HG03439 (cell line): ENCODE measurements around the gene SIM1.

Source experiments
- ATAC-seq: cut with Tn5 transposase; IDR thresholded peaks from one replicate; pipeline ENCODE4 v1.9.1; 2021; ENCODE audit warnings: mild to moderate bottlenecking, moderate library complexity; ENCODE audit not compliant: unreplicated experiment

The SIM1 gene

DNA sequence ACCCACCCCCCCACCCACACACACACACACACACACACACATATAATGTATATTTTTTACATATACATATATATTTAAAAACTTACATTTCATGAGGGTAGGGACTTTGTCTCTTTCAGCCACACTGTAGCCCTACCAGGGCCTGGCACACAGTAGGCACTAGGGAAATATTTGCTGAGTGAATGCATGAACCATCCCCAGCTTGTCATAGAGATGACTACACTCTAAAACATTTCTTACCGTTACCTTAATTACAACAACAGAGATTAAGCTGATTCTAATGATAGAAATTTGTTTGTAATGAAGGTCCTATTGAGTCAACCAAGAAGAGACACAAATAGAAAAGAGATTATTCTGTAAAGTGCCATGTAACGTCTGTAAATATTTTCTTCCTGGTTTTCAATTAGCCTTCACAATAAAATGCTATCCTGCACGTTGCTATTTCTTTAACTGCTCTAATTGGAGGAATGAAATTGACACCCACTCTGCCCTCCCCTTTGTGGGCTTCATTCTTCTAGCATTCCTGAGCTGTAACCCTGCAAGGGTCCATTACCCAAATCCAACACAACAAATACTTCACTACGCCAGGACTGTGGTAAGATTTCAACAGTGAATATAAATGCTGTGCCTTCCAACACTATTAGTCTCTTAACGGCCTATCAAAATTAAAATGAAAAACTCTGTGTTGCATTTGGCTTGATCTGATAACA is 30.8 kb downstream of the SIM1 start:
- ATAC-seq: no peak

DNA sequence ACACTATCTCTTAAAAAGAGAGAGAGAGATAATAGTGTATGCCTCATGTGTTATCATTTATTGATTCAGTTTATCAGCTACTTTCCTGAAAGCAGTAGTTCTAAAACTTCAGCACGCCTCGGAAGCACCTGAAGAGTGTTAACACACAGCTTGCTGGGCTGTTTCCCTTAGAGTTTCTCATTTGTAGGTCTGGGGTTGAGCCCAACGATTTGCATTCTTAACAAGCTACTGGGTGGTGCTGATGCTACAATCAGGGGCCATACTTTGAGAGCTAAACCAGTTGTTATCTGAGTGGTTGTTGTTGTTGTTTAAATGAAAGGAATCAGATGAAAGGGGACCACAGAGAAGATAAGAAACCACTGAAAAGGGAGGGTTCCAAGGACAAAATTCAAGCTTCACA is 32.6 kb downstream of the SIM1 start:
- no peak for ATAC-seq

DNA sequence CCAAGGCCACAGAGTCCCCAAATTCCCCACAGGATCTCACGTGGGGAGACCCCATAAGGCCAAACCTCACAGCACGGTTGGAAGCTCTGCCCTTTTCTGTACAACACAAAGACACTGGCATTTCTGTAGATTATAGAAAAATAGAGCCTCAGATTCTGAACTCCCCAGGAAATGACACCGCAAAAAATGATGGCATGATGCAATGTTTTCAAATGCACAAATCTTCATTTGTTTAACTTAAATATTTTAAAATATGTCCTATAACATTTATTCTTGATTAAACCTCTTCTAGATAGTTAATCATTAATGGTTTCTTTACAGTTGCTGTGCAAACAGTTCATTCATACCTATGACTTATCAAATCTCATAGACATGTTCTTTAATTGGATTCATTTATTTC is 33.8 kb downstream of the SIM1 start:
- ATAC-seq: no peak

DNA sequence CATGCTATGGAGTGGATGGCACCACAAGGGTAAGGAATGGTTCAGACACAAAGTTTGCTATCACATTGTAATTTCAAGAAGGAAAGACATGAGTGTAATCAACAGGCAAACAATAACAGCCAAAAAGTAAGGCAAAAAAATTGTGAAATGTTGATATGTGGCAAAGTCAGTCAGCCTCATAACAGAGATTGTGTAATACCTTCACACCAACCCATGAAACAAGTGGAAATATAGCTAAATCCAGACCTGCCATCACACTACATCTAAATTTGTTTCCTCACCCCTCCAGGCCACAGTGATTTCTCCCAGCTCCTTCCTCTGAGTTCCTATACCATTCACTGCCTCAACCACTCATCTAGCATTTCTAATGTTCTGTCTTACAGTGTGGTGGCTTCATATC is 37.3 kb downstream of the SIM1 start:
- no peak for ATAC-seq

DNA sequence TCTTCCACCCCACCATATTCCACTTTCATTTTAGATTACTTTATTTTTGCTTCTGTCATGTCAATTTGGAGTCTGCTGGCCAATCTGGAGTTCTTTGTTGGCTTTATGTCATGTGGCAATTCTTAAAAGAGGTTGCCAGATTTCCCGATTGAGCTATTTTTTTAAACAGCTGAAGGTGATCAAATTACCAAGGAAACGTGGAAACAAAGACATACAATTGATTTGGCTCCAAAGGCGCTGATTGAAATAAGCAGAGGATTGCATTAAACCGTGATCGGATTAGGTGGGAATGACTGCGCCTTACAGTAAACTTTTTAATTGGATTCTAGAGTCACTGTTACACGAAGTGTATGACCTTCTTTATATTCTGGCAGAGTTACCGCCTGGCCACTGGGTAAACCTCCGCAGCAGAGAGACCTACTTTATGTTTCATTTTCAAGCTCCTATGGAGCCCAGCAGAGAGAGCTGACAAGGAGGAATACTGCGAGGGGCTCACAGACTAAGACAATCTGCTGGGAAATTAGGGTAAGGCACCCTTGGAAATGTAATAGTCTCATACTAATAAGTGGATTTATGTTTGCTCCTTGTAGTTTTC is 37.9 kb downstream of the SIM1 start:
- no peak for ATAC-seq

DNA sequence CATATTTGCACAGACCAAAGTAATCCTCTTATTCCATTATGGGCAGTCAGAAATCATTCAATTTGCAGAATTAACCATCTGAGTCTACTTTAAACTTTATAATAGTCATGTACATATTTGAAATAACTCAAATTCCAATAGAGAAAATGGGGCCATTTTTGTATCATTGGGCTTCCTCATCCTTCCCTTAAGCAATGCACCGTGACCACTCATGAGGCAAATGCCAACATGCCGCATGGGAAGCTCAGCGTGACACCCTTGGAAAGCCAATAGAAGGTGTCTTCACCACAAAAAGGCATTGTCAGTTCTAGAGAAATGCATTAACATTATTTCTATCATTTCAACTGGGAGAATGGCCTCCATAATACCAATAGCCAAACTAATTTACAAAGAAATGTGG is 38.5 kb downstream of the SIM1 start:
- no peak for ATAC-seq

DNA sequence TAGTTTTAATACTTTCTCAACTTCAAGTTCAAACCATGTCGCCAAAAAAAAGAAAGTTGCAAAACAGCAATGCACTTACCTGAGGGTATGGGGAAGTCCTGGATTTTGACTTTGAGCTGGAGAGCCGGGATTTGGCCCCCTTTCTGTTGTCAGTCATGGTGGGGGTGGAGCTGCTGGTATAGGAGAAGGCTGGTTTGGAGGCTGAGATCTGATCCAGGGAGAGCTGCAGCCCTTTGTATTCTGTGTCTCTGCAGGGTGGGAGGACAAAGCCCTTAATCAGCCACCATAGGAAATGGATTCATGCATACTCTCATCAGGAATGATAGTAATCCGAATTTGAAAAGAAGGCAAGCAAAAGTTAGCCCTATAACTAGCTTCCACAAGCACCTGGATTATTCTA is 44.0 kb downstream of the SIM1 start:
- no peak for ATAC-seq

DNA sequence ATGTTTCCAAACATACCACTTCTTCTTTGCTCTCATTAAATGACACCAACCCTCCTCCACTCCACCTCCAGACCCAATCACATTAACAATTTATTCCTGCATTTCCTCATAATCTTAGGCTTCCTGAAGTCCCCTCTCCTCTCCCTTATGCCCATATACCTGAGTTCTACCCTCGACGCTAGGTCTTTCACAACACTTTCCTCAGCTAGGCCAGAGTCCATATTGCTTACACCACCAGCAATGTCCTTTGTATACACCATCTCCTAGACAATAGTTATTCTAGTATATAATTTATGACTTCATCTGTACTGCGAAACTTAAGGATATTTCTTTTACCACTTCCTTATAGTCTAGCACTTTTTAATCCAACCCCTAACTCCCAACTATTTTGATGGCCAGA is 47.7 kb downstream of the SIM1 start:
- no peak for ATAC-seq

DNA sequence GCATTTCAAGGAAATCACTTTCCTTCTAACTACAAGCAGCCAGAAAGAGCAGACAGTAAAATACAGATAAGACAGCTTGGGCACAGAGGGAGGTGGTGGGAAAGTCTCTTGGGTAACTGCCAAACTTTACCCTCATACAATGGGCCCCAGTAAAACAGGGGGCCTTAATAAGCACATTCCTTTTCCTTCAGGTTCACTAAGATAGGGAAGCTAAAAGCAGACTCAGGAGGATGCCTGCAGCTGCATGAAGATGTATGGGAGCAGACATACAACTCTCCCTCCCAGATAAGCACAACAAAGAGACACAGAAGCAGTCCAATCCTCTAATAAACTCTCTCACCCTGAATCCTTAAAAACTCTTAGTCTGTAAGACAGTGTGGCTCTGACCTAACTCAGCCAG is 49.0 kb downstream of the SIM1 start:
- ATAC-seq: no peak

DNA sequence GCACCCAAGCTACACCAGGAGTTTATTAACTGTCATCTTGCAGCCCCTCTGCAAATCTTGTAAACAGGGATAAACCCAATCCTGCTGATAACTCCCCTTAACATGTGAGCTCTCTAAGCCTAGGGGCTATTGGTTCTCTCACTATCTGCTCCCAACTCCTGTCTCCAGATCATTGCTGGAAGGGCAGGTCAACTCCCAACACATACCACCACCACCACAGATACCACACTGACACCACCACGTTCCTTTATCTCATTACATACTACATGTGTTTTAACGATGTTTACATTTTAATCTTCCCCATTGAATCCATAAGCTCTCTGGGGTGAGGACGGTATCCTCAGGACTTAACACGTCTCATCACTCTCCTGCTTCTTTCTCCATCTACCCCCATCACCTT is 51.8 kb downstream of the SIM1 start:
- ATAC-seq: no peak

DNA sequence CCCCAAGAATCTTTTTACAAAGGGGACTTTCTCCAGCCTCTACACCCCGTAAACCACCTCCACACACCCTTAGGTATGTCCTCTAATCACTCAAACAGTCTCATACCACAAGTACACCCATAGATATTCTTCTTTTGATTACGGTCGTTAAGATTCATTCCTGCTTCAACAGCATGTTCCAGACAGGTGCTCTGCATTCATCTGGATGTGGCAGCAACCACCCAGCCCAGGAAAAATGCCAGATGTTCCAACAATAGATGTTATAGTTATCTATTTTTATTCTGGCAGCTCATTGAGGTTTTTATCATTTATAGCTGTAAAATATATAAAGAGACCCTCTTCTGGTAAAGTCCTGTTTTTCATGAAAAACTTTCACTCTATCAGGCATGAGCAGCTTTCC is 60.7 kb downstream of the SIM1 start:
- ATAC-seq: no peak

DNA sequence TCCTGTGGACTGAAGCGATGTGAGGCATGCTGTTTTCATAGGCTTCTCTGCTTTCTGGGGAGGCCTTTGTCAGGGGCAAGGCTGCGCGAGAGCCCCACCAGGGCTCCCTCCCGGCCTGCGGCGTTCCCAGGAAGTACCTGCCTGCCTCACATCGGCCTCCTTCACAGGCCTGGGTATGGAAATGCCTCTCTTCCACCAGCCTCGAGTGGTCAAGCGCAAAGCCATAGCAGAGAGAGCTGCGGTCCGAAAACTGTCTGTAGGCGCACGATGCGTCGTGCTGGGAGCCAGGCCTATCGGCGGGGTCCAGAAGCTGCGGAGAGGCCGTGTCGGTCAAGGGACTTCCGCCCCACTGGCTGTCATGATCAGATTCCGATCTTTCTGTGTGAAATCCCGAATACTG is 71.2 kb downstream of the SIM1 start:
- no peak for ATAC-seq

DNA sequence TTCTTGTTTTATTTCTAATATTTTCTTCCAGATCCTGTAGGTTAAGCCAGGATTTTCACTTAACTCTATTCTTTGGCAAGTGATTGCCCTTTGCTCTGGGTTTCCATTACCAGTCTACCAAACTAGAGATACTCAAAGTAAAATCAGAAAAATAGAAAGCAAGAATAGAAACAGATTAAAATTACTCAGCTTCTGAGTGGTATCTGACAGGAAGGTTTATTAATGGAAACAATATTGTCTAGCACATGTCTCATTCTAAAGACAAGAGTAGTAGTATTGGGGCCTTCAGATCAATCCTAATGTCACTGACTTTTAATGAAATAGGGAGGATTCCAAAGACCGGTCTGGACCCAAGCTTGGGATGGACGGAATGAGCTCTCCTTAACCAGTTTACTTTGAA is 72.3 kb downstream of the SIM1 start:
- no peak for ATAC-seq

DNA sequence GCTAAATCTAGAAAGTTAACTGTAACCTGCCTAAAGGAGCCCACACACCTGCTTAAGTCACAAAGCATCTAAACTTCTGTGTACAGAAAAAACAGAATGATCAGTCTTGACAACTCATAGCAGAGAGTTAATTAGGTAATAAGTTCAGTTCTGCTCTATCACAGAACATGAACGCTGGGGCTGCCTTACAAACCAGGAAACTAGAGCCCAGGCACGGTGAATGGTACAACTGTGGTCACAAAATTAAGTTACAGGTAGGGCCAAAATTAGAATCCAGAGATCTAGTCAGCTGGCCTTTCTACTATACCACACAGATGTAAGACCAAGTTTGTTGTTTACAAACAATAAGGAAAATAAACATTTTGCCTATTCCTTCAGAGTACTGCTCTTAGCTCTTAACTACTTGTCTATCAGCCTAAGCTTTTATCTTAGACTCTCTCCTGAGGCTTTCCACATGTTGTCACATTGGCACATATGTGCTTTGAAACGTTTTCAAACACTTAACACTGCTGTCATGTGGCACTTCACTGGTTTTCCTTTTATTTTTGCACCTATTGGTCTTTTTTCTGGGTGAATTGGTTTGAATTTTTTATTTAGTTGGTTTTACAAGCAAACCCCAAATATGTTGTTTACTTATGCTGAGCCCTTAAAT is 75.7 kb downstream of the SIM1 start:
- no peak for ATAC-seq

DNA sequence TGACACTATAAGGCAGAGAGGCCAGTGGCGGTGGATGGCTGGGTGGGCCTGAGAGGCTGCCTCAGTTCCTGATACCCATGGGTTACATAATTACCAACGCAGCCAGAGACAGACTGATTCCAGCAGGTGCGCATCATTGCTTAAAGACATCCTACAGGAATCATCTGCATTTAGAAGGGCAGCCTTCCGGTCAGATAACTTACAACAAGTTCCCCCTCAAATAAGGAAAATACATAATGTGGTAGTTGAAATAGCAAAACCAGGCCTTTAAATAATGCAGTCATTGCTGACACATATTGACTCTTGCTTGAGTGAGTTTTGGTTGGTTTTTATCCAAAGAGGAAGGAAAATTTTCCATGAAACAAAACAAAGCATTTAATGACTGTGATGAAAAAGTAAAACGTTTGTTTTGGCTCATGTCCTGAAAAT is 81.9 kb downstream of the SIM1 start:
- ATAC-seq: no peak

DNA sequence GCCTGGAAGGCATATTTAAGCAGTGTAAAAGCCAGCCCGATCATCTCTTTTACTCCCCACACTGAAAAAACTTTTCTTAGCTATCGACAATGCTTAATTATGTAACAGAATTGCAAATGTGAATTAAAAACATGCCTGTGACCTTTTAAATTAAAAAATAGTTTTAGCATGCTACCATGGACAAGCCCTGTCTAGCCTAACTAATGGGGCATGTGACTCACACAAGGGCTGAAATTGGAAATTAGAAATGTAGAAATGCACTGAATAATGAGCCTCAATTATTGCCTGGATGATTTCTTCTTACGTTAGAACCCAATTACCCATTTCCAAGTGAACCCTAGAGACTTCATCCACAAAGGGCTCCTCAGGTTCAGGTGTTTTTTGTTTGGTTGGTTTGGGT is 82.7 kb downstream of the SIM1 start:
- no peak for ATAC-seq

DNA sequence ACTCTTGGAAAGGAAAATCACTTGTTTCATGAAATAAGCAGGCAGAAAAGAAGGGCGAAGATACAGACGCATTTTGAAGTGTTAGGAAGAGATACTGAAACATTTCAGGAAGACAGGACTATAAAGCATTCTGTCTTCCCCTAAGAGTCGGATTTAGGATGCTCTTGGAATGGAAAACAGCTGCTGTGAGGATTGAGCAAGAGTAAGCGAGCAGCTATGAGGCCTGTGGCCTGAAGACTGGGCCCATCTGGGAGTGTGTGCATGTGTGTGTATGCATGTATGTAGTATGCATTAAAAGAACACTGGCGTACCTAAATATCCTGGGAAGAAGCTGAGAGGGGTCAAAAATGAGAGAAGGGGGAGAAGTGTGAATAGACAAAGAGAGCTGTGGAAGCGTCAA is 83.6 kb downstream of the SIM1 start:
- ATAC-seq: no peak

DNA sequence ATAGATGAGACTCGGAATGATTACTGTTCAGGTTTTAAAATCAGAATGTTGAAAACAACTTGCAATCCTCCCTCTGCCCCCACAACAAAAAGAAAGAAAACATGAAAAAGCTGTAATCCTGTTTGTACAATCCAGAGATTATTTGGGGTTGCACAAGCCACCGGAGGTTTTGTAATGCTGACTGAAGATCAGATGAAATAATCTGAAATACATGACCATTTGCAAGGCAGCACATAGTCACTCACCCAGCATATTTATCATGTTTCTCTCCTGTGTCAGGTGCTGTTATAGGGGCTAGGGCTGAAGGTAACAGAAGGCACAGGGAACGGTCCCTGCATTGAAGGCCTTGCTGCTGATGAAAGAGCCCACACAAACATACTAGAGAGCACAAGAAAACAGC is 85.3 kb downstream of the SIM1 start:
- ATAC-seq: no peak

DNA sequence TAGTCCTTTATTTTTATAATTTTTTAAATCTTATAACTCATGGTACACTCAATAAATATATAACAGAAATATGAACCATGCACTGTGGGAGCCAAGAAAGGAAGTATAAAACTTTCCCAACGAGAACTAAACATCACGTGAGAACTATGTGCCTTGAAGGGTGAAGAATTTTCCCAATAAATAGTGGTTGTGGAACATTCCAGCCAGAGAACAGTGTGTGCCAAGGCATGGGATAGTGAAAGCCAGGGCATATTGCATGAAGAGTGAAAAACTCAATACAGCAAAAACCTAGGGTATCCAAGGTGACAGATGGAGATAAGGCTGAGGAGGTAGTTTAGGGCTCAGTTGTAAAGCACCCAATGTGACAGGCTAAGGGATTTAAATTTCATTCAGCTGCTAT is 86.1 kb downstream of the SIM1 start:
- ATAC-seq: no peak

DNA sequence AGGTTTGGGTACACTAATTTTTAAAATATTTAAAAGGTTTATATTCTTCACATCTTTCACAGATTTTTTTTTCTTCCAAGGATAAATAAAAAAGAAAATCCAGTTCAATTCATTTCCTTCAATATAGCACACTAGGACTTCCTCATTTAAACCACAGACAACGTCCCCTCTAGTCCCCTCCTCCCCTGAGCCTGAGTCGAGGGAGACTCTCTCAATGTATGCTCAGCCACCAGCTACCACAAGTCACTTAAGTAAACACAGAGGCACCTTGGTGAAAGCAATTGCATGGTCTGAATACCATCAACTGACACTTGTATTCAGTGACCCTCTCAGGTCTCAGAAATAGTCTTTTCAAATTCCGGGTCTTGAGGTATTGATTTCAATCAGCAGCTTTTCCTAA is 88.6 kb downstream of the SIM1 start:
- no peak for ATAC-seq

DNA sequence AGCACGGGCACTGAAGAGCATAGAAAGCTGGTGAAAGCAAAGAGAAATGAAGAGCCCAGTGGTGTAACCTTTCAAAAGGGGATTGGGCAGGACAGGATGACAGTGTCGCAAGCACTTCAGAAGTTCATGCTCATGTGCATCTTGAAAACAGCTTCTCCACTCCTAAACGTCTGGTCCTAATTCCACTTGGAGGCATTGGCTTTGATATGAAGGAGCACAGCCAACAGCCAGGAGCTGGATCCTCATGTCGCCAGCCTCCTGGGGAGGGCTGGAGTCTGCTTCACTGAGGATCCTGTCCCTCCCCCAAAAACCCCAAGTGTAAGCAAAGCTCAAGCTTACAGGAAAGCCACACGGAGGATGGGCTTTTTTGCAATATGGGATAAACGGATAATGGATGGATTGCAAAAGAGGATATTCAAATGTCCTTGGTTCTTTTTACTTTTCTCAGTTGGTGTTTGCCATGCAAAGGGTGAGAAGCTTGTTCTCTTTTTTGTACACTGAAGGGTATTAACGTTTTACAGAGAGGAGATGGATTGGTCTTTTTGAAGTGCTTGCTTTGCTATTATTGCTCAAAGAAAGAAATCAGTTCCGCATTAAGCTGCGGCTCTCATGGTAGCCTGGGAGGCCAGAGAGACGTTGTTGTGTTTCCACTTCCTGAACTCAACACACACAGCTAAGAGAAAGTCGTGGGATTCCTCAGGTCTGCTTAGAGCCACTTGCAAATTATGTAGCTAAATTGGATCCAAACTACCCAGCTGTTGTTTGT is 92.2 kb downstream of the SIM1 start:
- no peak for ATAC-seq

DNA sequence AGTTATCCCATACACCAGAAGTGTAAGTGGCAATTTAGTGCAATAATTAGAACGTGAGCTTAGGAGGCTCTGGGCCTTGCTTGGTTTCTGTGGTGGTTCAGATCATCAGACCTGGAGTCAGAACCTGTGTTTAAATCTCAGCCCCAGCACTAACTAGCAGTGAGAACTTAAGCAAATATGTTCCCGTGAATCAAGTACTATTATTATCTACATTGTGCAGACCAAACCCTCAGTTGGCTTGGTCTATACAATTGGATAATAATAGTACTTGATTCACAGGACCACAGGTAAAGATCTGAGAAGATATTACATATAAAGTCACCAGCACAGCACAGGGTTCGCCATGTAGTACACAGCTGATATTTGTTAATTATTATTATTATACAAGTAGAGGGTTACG is 93.1 kb downstream of the SIM1 start:
- no peak for ATAC-seq
